SK-N-SH treated with all-trans-retinoic acid at 6 μM for 48 hours (cell line): Measurements from ENCODE around the gene TSEN54.

Experiments used
- ATAC-seq: fragments of 200-7000 bp; cut with Tn5 transposase; 3 replicates; pipeline ENCODE4 v1.9.1; 2020; ENCODE audit warnings: mild to moderate bottlenecking, moderate library complexity
- ARNTL ChIP-seq: fragments of 450-650 bp; formaldehyde crosslinking; IDR thresholded peaks from 2 replicates; pipeline ENCODE4 v1.5.0; 2020; ENCODE audit warnings: low read depth, mild to moderate bottlenecking, moderate library complexity, borderline replicate concordance
- BACH2 ChIP-seq: fragments of 250-450 bp; sonication (Bioruptor Pico); IDR thresholded peaks from 2 replicates; pipeline ENCODE4 v1.9.0; 2021; ENCODE audit warnings: mild to moderate bottlenecking, borderline replicate concordance
- CSDC2 ChIP-seq: fragments of 250-450 bp; sonication (Bioruptor Pico); IDR thresholded peaks from 2 replicates; pipeline ENCODE4 v1.5.0; 2020; ENCODE audit warnings: mild to moderate bottlenecking, moderate library complexity
- CSRNP3 ChIP-seq: fragments of 250-450 bp; sonication (Bioruptor Pico); IDR thresholded peaks from 2 replicates; pipeline ENCODE4 v1.5.1; 2021; ENCODE audit warnings: mild to moderate bottlenecking, moderate library complexity
- ESRRG ChIP-seq: fragments of 250-450 bp; sonication (Bioruptor Pico); IDR thresholded peaks from 2 replicates; pipeline ENCODE4 v1.6.1; 2021; ENCODE audit warnings: mild to moderate bottlenecking
- ISL1 ChIP-seq: fragments of 250-450 bp; sonication (Bioruptor Pico); IDR thresholded peaks from 2 replicates; pipeline ENCODE4 v2.1.2; 2022; ENCODE audit warnings: mild to moderate bottlenecking, moderate library complexity
- PPARA ChIP-seq: fragments of 250-450 bp; sonication (Bioruptor Pico); IDR thresholded peaks from 2 replicates; pipeline ENCODE4 v1.5.0; 2020; ENCODE audit warnings: mild to moderate bottlenecking, borderline replicate concordance
- RARB ChIP-seq: fragments of 250-450 bp; sonication (Bioruptor Pico); IDR thresholded peaks from 2 replicates; pipeline ENCODE4 v1.8.0; 2021; ENCODE audit warnings: mild to moderate bottlenecking, moderate library complexity
- SNAI2 ChIP-seq: fragments of 250-450 bp; sonication (Bioruptor Pico); IDR thresholded peaks from 2 replicates; pipeline ENCODE4 v1.5.0; 2020; ENCODE audit warnings: mild to moderate bottlenecking, moderate library complexity
- TCF4 ChIP-seq: fragments of 250-450 bp; sonication (Bioruptor Pico); IDR thresholded peaks from 2 replicates; pipeline ENCODE4 v1.8.0; 2021; ENCODE audit warnings: mild to moderate bottlenecking, moderate library complexity, borderline replicate concordance
- TSHZ2 ChIP-seq: fragments of 250-450 bp; sonication (Bioruptor Pico); IDR thresholded peaks from 2 replicates; pipeline ENCODE4 v1.5.0; 2020; ENCODE audit warnings: mild to moderate bottlenecking, moderate library complexity
- ZC3H10 ChIP-seq: fragments of 250-450 bp; sonication (Bioruptor Pico); IDR thresholded peaks from 2 replicates; pipeline ENCODE4 v1.5.1; 2021; ENCODE audit warnings: mild to moderate bottlenecking, moderate library complexity
- ZFP3 ChIP-seq: fragments of 250-450 bp; sonication (Bioruptor Pico); IDR thresholded peaks from 2 replicates; pipeline ENCODE4 v1.5.0; 2020; ENCODE audit warnings: mild to moderate bottlenecking, moderate library complexity
- ZNF565 ChIP-seq: fragments of 450-650 bp; formaldehyde crosslinking; conservative IDR thresholded peaks from 2 replicates; pipeline ENCODE4 v1.5.0; 2020; ENCODE audit warnings: low read depth, mild to moderate bottlenecking, moderate library complexity
- ZNF70 ChIP-seq: fragments of 450-650 bp; formaldehyde crosslinking; IDR thresholded peaks from 2 replicates; pipeline ENCODE4 v1.5.0; 2020; ENCODE audit warnings: mild to moderate bottlenecking, moderate library complexity
- TF ChIP-seq, protein P1 (sequence below): fragments of 250-450 bp; sonication (Bioruptor Pico); IDR thresholded peaks from 2 replicates; pipeline ENCODE4 v1.8.0; 2020; ENCODE audit warnings: mild to moderate bottlenecking, moderate library complexity, borderline replicate concordance
- TF ChIP-seq, protein P2 (sequence below): fragments of 250-450 bp; sonication (Bioruptor Pico); IDR thresholded peaks from 2 replicates; pipeline ENCODE4 v1.8.0; 2021; ENCODE audit warnings: low read depth, mild to moderate bottlenecking, moderate library complexity, borderline replicate concordance
- TF ChIP-seq, protein P3 (sequence below): fragments of 250-450 bp; sonication (Bioruptor Pico); IDR thresholded peaks from 2 replicates; pipeline ENCODE4 v1.5.1; 2020; ENCODE audit warnings: low read depth, mild to moderate bottlenecking, moderate library complexity

TSEN54 gene

GRCh38 chr17:75548813-75549212 lies 32.5 kb downstream of the TSEN54 start (continued):
- no peak for TF ChIP-seq TSHZ2 (CRISPR knock-in tag)
- TF ChIP-seq SNAI2: no peak
- TF ChIP-seq, all 23 proteins: peak for 0

DNA sequence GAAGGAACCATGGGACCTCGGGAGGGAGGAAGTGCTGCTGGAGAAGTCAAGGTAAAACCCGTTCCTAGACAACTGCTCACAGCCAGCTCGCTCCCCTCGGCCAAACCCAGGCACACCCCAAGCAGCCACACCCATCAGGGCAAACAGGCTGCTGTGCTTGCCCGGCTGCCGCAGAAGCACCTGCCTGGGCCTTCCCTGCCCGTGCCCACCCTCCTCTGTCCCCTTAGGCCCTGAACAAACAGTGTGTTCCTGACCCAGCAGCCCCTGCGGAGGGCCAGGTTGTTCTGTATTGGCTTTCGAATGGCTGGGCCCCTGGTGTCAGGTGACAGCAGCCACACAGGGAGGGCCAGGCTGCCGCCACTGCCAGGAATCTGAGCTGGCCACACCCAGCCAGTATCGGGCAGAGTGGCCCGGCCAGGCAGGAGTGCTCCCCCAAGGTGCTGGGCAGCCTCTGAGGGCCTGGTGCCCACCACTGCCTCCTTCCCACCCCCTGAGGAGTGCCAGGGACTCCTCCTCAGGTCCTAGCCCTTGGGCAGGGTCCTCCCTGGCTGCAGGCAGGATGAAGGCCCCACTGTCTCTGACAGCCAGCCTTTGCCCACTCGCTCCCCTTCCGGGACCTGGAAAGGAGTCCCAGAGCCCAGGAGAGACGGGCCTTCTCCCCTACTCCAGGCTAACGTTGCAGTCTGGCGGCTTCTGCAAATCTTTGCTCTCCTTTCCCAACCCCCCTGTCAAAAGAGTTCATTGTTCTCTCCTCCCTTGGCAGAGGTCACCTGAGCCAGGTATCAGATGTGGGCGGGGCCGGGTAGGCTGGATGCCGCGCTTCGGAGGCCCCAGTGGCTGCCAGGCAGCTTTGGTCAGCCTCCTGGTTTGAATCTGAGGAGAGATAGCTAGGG lies 33.2 kb downstream of the TSEN54 start:
- ATAC-seq: peak; percentile 7; the same call in 2 of the 3 replicates

DNA sequence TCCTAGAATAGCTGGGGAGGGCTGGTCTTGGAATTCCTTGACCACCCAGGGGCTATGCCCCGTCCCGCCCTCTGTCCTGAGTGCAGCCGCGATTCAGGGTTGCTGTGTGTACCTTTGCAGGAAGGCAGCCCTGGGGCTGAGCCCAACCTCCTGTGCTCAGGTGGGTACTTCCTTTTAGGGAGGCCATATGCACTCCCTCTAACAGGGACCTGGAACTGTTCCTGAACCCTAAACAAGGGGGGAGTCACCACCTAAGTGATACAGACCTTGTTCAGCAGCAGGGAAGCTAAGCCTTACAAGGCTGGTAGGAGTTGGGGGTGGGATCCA lies 33.8 kb downstream of the TSEN54 start:
- TF ChIP-seq, protein P1, sequence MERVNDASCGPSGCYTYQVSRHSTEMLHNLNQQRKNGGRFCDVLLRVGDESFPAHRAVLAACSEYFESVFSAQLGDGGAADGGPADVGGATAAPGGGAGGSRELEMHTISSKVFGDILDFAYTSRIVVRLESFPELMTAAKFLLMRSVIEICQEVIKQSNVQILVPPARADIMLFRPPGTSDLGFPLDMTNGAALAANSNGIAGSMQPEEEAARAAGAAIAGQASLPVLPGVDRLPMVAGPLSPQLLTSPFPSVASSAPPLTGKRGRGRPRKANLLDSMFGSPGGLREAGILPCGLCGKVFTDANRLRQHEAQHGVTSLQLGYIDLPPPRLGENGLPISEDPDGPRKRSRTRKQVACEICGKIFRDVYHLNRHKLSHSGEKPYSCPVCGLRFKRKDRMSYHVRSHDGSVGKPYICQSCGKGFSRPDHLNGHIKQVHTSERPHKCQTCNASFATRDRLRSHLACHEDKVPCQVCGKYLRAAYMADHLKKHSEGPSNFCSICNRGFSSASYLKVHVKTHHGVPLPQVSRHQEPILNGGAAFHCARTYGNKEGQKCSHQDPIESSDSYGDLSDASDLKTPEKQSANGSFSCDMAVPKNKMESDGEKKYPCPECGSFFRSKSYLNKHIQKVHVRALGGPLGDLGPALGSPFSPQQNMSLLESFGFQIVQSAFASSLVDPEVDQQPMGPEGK (CRISPR knock-in tag): no peak
- TF ChIP-seq PPARA: no peak
- TF ChIP-seq ESRRG: no peak
- TF ChIP-seq ZNF70 (CRISPR knock-in tag): no peak
- no peak for TF ChIP-seq ZC3H10 (CRISPR knock-in tag)
- TF ChIP-seq TCF4 (CRISPR knock-in tag): no peak
- TF ChIP-seq RARB (CRISPR knock-in tag): no peak
- TF ChIP-seq, protein P2, sequence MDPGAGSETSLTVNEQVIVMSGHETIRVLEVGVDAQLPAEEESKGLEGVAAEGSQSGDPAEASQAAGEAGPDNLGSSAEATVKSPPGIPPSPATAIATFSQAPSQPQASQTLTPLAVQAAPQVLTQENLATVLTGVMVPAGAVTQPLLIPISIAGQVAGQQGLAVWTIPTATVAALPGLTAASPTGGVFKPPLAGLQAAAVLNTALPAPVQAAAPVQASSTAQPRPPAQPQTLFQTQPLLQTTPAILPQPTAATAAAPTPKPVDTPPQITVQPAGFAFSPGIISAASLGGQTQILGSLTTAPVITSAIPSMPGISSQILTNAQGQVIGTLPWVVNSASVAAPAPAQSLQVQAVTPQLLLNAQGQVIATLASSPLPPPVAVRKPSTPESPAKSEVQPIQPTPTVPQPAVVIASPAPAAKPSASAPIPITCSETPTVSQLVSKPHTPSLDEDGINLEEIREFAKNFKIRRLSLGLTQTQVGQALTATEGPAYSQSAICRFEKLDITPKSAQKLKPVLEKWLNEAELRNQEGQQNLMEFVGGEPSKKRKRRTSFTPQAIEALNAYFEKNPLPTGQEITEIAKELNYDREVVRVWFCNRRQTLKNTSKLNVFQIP: no peak
- TF ChIP-seq BACH2: no peak
- no peak for TF ChIP-seq ZNF565 (CRISPR knock-in tag)
- no peak for TF ChIP-seq CSRNP3 (CRISPR knock-in tag)
- no peak for TF ChIP-seq ARNTL (CRISPR knock-in tag)
- TF ChIP-seq ZFP3 (CRISPR knock-in tag): no peak
- TF ChIP-seq CSDC2: no peak
- no peak for TF ChIP-seq TSHZ2 (CRISPR knock-in tag)
- TF ChIP-seq, protein P3, sequence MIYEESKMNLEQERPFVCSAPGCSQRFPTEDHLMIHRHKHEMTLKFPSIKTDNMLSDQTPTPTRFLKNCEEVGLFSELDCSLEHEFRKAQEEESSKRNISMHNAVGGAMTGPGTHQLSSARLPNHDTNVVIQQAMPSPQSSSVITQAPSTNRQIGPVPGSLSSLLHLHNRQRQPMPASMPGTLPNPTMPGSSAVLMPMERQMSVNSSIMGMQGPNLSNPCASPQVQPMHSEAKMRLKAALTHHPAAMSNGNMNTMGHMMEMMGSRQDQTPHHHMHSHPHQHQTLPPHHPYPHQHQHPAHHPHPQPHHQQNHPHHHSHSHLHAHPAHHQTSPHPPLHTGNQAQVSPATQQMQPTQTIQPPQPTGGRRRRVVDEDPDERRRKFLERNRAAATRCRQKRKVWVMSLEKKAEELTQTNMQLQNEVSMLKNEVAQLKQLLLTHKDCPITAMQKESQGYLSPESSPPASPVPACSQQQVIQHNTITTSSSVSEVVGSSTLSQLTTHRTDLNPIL: no peak
- no peak for ATAC-seq

More for the DNA sequence above, 33.2 kb downstream of the TSEN54 start:
- TF ChIP-seq ISL1 (CRISPR knock-in tag) (no peak), ESRRG (no peak), BACH2 (no peak)
- TF ChIP-seq, protein P3: no peak
- TF ChIP-seq, protein P2: no peak
